Kidney epithelial cell (primary cell): ENCODE data around the gene SV2B. TPM values are rescaled to one million over a fixed set of nuclear protein-coding genes. Genes with fewer than 3 reads are reported as not detected.

Experiments used
- DNase-seq: peaks from one replicate; pipeline ENCODE4 v3.0.0-alpha.2; 2010; ENCODE audit warnings: low read depth
- H3K27me3 ChIP-seq: 2 replicates; pipeline ENCODE4 v1.6.0; 2011; ENCODE audit warnings: low read length; ENCODE audit not compliant: control insufficient read depth, insufficient read depth
- H3K36me3 ChIP-seq: 2 replicates; pipeline ENCODE4 v1.5.1; 2011; ENCODE audit warnings: low read length; ENCODE audit not compliant: control insufficient read depth, insufficient read depth
- H3K4me3 ChIP-seq: 2 replicates; pipeline ENCODE4 v1.5.1; 2011; ENCODE audit warnings: low read depth, mild to moderate bottlenecking, control low read depth, low read length
- CTCF ChIP-seq: IDR thresholded peaks from 2 replicates; pipeline ENCODE4 v1.5.1; 2011; ENCODE audit warnings: mild to moderate bottlenecking, moderate library complexity, low read length, control low read depth, inconsistent platforms; ENCODE audit not compliant: insufficient read depth, poor library complexity, severe bottlenecking
- total RNA-seq: library from RNA; depleted of rRNA; stranded (reverse); fragments of >200 nt; gene quantifications from 2 replicates; pipeline ENCODE4 v1.2.3, GENCODE V29; 2015

The SV2B gene
- total RNA-seq, 1 donor from 2014 or later: 1.8 TPM

GRCh38 chr15:91224755-91225380, 124.8 kb downstream of the SV2B start:
- no peaks in the 10 kb centered on the region for H3K36me3 ChIP-seq
- no peak for DNase-seq
- TF ChIP-seq CTCF: peak; percentile 55
- no peak overlapping the region for H3K4me3 ChIP-seq
- H3K27me3 ChIP-seq: no peaks in the 10 kb centered on the region

- no peaks in the 10 kb centered on the region for H3K27me3 ChIP-seq
- no peaks in the 10 kb centered on the region for H3K36me3 ChIP-seq
- TF ChIP-seq CTCF: no peak
- DNase-seq: no peak
- no peak overlapping the region for H3K4me3 ChIP-seq
Observed at GRCh38 chr15:91225741-91226140, 125.7 kb downstream of the SV2B start.

- DNase-seq: no peak
- no peaks in the 10 kb centered on the region for H3K27me3 ChIP-seq
- H3K36me3 ChIP-seq: no peaks in the 10 kb centered on the region
- TF ChIP-seq CTCF: no peak
- no peak overlapping the region for H3K4me3 ChIP-seq
Observed at GRCh38 chr15:91227117-91227516, 127.1 kb downstream of the SV2B start.

GRCh38 chr15:91227766-91228165, 127.7 kb downstream of the SV2B start:
- TF ChIP-seq CTCF: no peak
- H3K4me3 ChIP-seq: no peak overlapping the region
- no peaks in the 10 kb centered on the region for H3K36me3 ChIP-seq
- no peaks in the 10 kb centered on the region for H3K27me3 ChIP-seq
- no peak for DNase-seq

GRCh38 chr15:91228383-91228782, 128.3 kb downstream of the SV2B start:
- Histone ChIP-seq H3K4me3 (no peak overlapping the region), H3K27me3 (no peaks in the 10 kb centered on the region), H3K36me3 (no peaks in the 10 kb centered on the region)
- DNase-seq: no peak
- no peak for TF ChIP-seq CTCF

GRCh38 chr15:91228890-91229289, 128.8 kb downstream of the SV2B start:
- no peaks in the 10 kb centered on the region for H3K36me3 ChIP-seq
- no peak for TF ChIP-seq CTCF
- no peak overlapping the region for H3K4me3 ChIP-seq
- no peaks in the 10 kb centered on the region for H3K27me3 ChIP-seq
- no peak for DNase-seq
